GM23338 (cell line): ENCODE data around the gene ANKRD18A. TPM values are rescaled to one million over a fixed set of nuclear protein-coding genes. Genes with fewer than 3 reads are reported as not detected.

ENCODE experiments used
- ATAC-seq: fragments of 200-7000 bp; cut with Tn5 transposase; 3 replicates; pipeline ENCODE4 v1.9.1; 2020
- DNase-seq: peaks from one replicate; pipeline ENCODE4 v3.0.0-alpha.2; 2015; ENCODE audit warnings: low spot score
- H2AFZ ChIP-seq: fragments of 200-600 bp; sonication (generic); 2 replicates; pipeline ENCODE4 v1.8.0; 2016; ENCODE audit warnings: antibody characterized with exemption, mild to moderate bottlenecking, moderate library complexity
- H3F3A ChIP-seq: fragments of 200-600 bp; sonication (generic); replicated peaks from 2 replicates; pipeline ENCODE4 v1.8.0; 2017; ENCODE audit warnings: antibody characterized with exemption, mixed run types, low read depth
- H3K27ac ChIP-seq: fragments of 200-600 bp; sonication (generic); 2 replicates; pipeline ENCODE4 v1.6.1; 2016; ENCODE audit warnings: low read depth
- H3K27me3 ChIP-seq: fragments of 200-600 bp; sonication (generic); 2 replicates; pipeline ENCODE4 v1.8.0; 2016; ENCODE audit warnings: mild to moderate bottlenecking, mixed run types, moderate library complexity; ENCODE audit not compliant: insufficient read depth
- H3K36me3 ChIP-seq: fragments of 200-600 bp; sonication (generic); 2 replicates; pipeline ENCODE4 v1.8.0; 2016; ENCODE audit warnings: mild to moderate bottlenecking; ENCODE audit not compliant: insufficient read depth
- H3K4me1 ChIP-seq: fragments of 200-600 bp; sonication (generic); 2 replicates; pipeline ENCODE4 v1.8.0; 2016; ENCODE audit warnings: mild to moderate bottlenecking, moderate library complexity; ENCODE audit not compliant: insufficient read depth
- H3K4me2 ChIP-seq: fragments of 200-600 bp; sonication (generic); 2 replicates; pipeline ENCODE4 v1.7.1; 2017; ENCODE audit warnings: mixed run types
- H3K4me3 ChIP-seq: fragments of 200-600 bp; sonication (generic); 2 replicates; pipeline ENCODE4 v1.6.1; 2016; ENCODE audit warnings: mixed run types
- H3K79me2 ChIP-seq: fragments of 200-600 bp; sonication (generic); replicated peaks from 2 replicates; pipeline ENCODE4 v1.8.0; 2017; ENCODE audit warnings: mild to moderate bottlenecking; ENCODE audit not compliant: insufficient read depth
- H3K9me2 ChIP-seq: fragments of 200-600 bp; sonication (generic); 2 replicates; pipeline ENCODE4 v1.8.0; 2017; ENCODE audit not compliant: insufficient read depth
- H4K20me1 ChIP-seq: fragments of 200-600 bp; sonication (generic); replicated peaks from 2 replicates; pipeline ENCODE4 v1.8.0; 2017; ENCODE audit warnings: mild to moderate bottlenecking; ENCODE audit not compliant: insufficient read depth
- H3K27ac Mint-ChIP-seq: 2 replicates; pipeline ENCODE4 v1.8.0; 2020; ENCODE audit warnings: inconsistent platforms, mild to moderate bottlenecking, moderate library complexity, mixed read lengths
- H3K27me3 Mint-ChIP-seq: 3 replicates; pipeline ENCODE4 v1.8.0; 2022; ENCODE audit warnings: low read depth, mild to moderate bottlenecking, moderate library complexity, mixed read lengths, inconsistent platforms; ENCODE audit not compliant: insufficient read depth, poor library complexity
- H3K36me3 Mint-ChIP-seq: 3 replicates; pipeline ENCODE4 v1.8.0; 2021; ENCODE audit warnings: low read depth, mild to moderate bottlenecking, inconsistent platforms, moderate library complexity, mixed read lengths
- H3K4me1 Mint-ChIP-seq: 3 replicates; pipeline ENCODE4 v1.8.0; 2020; ENCODE audit warnings: mild to moderate bottlenecking, inconsistent platforms, mixed read lengths
- H3K4me3 Mint-ChIP-seq: 3 replicates; pipeline ENCODE4 v1.8.0; 2021; ENCODE audit warnings: moderate library complexity, mild to moderate bottlenecking, inconsistent platforms, mixed read lengths
- H3K9me3 Mint-ChIP-seq: 3 replicates; pipeline ENCODE4 v1.8.0; 2020; ENCODE audit warnings: moderate library complexity, mild to moderate bottlenecking, inconsistent platforms, mixed read lengths
- CREB1 ChIP-seq: fragments of 250-450 bp; sonication (Bioruptor Pico); IDR thresholded peaks from 2 replicates; pipeline ENCODE4 v1.5.0; 2020; ENCODE audit warnings: low read depth, mild to moderate bottlenecking, moderate library complexity
- CTCF ChIP-seq, 2 experiments: fragments of 200-600 bp in 1 of 2; sonication (generic) in 1 of 2; conservative IDR thresholded peaks; 2 replicates each; pipeline versions ENCODE4 v1.5.1 to v1.6.1; 2016 to 2017; ENCODE audit warnings: antibody characterized with exemption in 2 of 2, low read depth in 2 of 2, mild to moderate bottlenecking in 2 of 2, moderate library complexity in 1 of 2
- EZH2 ChIP-seq: fragments of 200-600 bp; sonication (generic); IDR thresholded peaks from one replicate; pipeline ENCODE4 v1.8.0; 2017; ENCODE audit warnings: antibody characterized with exemption, mild to moderate bottlenecking, low read depth; ENCODE audit not compliant: unreplicated experiment
- EZH2phosphoT487 ChIP-seq: fragments of 200-600 bp; sonication (generic); IDR thresholded peaks from one replicate; pipeline ENCODE4 v1.8.1; 2018; ENCODE audit warnings: antibody characterized with exemption; ENCODE audit not compliant: unreplicated experiment
- JUNB ChIP-seq: IDR thresholded peaks from one replicate; pipeline ENCODE4 v1.6.1; 2016; ENCODE audit warnings: antibody characterized with exemption; ENCODE audit not compliant: unreplicated experiment
- NANOG ChIP-seq: IDR thresholded peaks from 2 replicates; pipeline ENCODE4 v1.6.1; 2016; ENCODE audit warnings: antibody characterized with exemption, borderline replicate concordance
- STAT1 ChIP-seq: IDR thresholded peaks from one replicate; pipeline ENCODE4 v1.6.1; 2016; ENCODE audit warnings: antibody characterized with exemption; ENCODE audit not compliant: unreplicated experiment
- ZNF462 ChIP-seq: fragments of 250-450 bp; sonication (Bioruptor Pico); IDR thresholded peaks from 2 replicates; pipeline ENCODE4 v1.5.0; 2020; ENCODE audit warnings: mild to moderate bottlenecking, moderate library complexity
- polyA plus RNA-seq: library from polyadenylated mRNA; unstranded; fragments of >200 nt; fragmentation: Nextera tagmentation; extraction: Ambion mirVana; gene quantifications from 2 replicates; pipeline ENCODE4 v1.2.1, GENCODE V29; 2016
- total RNA-seq: library from RNA; depleted of rRNA; stranded (reverse); fragments of >200 nt; shearing (Covaris generic); gene quantifications from 2 replicates; pipeline ENCODE4 v1.2.3, GENCODE V29; 2014

ANKRD18A gene
- total and polyA plus RNA-seq, 2 experiments from 2014 or later, result 2.7 to 6.9 TPM

GRCh38 chr9:38662763-38663593, 42.6 kb upstream of the ANKRD18A start:
- no peak overlapping the region for H3K27ac Mint-ChIP-seq
- ATAC-seq, result peak; percentile 81

GRCh38 chr9:38659538-38659937, 39.1 kb upstream of the ANKRD18A start:
- H3K4me3 Mint-ChIP-seq, result no peak overlapping the region
- no peak overlapping the region for H3K4me2 ChIP-seq
- H3K27me3 Mint-ChIP-seq, result no peaks in the 10 kb centered on the region
- H2AFZ ChIP-seq, result no peak overlapping the region
- H3K9me2 ChIP-seq, result no peaks in the 10 kb centered on the region
- H3K9me3 Mint-ChIP-seq, result no peaks in the 10 kb centered on the region
- H3K36me3 Mint-ChIP-seq, result no peaks in the 10 kb centered on the region
- no peaks in the 10 kb centered on the region for H3K79me2 ChIP-seq
- peaks cover 4% of the 10 kb centered on the region; the same call in 1 of the 2 replicates for H3K4me1 ChIP-seq
- H4K20me1 ChIP-seq, result no peaks in the 10 kb centered on the region
- no peaks in the 10 kb centered on the region for H3K36me3 ChIP-seq
- no peak overlapping the region for H3K4me3 ChIP-seq
- no peaks in the 10 kb centered on the region for H3K27me3 ChIP-seq
- H3K27ac Mint-ChIP-seq, result no peak overlapping the region
- DNase-seq, result no peak
- peaks cover 11% of the 10 kb centered on the region; the same call in 2 of the 3 replicates for H3K4me1 Mint-ChIP-seq
- no peak overlapping the region for H3K27ac ChIP-seq
- H3F3A ChIP-seq, result no peaks in the 10 kb centered on the region
- ATAC-seq, result no peak
- TF ChIP-seq ZNF462 (CRISPR knock-in tag) (no peak), NANOG (no peak), STAT1 (no peak), EZH2phosphoT487 (no peak), EZH2 (no peak), JUNB (no peak), CREB1 (CRISPR knock-in tag) (no peak)

More at GRCh38 chr9:38662763-38663593, 42.6 kb upstream of the ANKRD18A start:
- Histone ChIP-seq H3K4me1 (peaks cover 4% of the 10 kb centered on the region; the same call in 1 of the 2 replicates), H3K79me2 (no peaks in the 10 kb centered on the region), H3F3A (no peaks in the 10 kb centered on the region), H3K27me3 (no peaks in the 10 kb centered on the region), H2AFZ (peak overlapping the region; percentile 84; the same call in 1 of the 2 replicates), H3K9me2 (no peaks in the 10 kb centered on the region), H4K20me1 (no peaks in the 10 kb centered on the region), H3K36me3 (no peaks in the 10 kb centered on the region), H3K4me2 (no peak overlapping the region), H3K27ac (no peak overlapping the region), H3K4me3 (no peak overlapping the region)
- Mint-ChIP-seq H3K9me3 (no peaks in the 10 kb centered on the region; the same call in 2 of the 3 replicates), H3K4me3 (no peak overlapping the region), H3K27me3 (no peaks in the 10 kb centered on the region), H3K4me1 (peaks cover 11% of the 10 kb centered on the region; the same call in 2 of the 3 replicates), H3K36me3 (no peaks in the 10 kb centered on the region)
- TF ChIP-seq CTCF (conservative IDR thresholded peaks at IDR 0.05; ENCODE audit: low read depth in 2 of 2) (peak; percentile 61 to 74), EZH2phosphoT487 (no peak)
- peak; percentile 48 for DNase-seq
